ENCODE measurements around the gene LRRC38.
"Not testable (repeated sequence)": the region's sequence is repeated elsewhere in the genome, so short reads cannot be mapped to it uniquely, and the experiment has no call there.

Gene LRRC38, protein sequence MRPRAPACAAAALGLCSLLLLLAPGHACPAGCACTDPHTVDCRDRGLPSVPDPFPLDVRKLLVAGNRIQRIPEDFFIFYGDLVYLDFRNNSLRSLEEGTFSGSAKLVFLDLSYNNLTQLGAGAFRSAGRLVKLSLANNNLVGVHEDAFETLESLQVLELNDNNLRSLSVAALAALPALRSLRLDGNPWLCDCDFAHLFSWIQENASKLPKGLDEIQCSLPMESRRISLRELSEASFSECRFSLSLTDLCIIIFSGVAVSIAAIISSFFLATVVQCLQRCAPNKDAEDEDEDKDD

GRCh38 chr1:13513895-13514546, at the start of gene LRRC38:
TSS of gene LRRC38 (minus strand) at chr1:13514003. CDS start at chr1:13513593, 410 bp downstream.
- CTCF ChIA-PET, result no interaction called here
- H3K4me3 ChIP-seq (ENCODE audit: low read depth, low read length), result no peak within 1 kb of the TSS

GRCh38 chr1:13562981-13563380, 49.2 kb upstream of the LRRC38 start:
- CTCF ChIA-PET, result not testable (repeated sequence)

More at GRCh38 chr1:13513895-13514546, at the start of gene LRRC38:
- DNase-seq (ENCODE audit: low read depth, low spot score), result no peak
- POLR2A ChIA-PET, result no interaction called here
- TF ChIP-seq, protein P1, sequence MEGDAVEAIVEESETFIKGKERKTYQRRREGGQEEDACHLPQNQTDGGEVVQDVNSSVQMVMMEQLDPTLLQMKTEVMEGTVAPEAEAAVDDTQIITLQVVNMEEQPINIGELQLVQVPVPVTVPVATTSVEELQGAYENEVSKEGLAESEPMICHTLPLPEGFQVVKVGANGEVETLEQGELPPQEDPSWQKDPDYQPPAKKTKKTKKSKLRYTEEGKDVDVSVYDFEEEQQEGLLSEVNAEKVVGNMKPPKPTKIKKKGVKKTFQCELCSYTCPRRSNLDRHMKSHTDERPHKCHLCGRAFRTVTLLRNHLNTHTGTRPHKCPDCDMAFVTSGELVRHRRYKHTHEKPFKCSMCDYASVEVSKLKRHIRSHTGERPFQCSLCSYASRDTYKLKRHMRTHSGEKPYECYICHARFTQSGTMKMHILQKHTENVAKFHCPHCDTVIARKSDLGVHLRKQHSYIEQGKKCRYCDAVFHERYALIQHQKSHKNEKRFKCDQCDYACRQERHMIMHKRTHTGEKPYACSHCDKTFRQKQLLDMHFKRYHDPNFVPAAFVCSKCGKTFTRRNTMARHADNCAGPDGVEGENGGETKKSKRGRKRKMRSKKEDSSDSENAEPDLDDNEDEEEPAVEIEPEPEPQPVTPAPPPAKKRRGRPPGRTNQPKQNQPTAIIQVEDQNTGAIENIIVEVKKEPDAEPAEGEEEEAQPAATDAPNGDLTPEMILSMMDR (IDR thresholded peaks at IDR 0.05; ENCODE audit: insufficient read depth, low read length, missing control alignments), result no peak

GRCh38 chr1:13560541-13560940, 46.7 kb upstream of the LRRC38 start:
- POLR2A ChIA-PET, result no interaction called here
- TF ChIP-seq, protein P1 (IDR thresholded peaks at IDR 0.05; ENCODE audit: insufficient read depth, low read length, missing control alignments), result no peak
- DNase-seq (ENCODE audit: low read depth, low spot score), result no peak
- CTCF ChIA-PET, result no interaction called here
- H3K4me3 ChIP-seq (ENCODE audit: low read depth, low read length), result no peak overlapping the region

More at GRCh38 chr1:13562981-13563380, 49.2 kb upstream of the LRRC38 start:
- DNase-seq (ENCODE audit: low read depth, low spot score); POLR2A ChIA-PET; H3K4me3 ChIP-seq (ENCODE audit: low read depth, low read length): not testable (repeated sequence)

GRCh38 chr1:13556224-13556764, 42.5 kb upstream of the LRRC38 start:
- TF ChIP-seq, protein P1 (IDR thresholded peaks at IDR 0.05; ENCODE audit: insufficient read depth, low read length, missing control alignments), result no peak
- no peak for DNase-seq (ENCODE audit: low read depth, low spot score)
- ChIA-PET CTCF (no interaction called here), POLR2A (no interaction called here)
- no peak overlapping the region for H3K4me3 ChIP-seq (ENCODE audit: low read depth, low read length)

DNA sequence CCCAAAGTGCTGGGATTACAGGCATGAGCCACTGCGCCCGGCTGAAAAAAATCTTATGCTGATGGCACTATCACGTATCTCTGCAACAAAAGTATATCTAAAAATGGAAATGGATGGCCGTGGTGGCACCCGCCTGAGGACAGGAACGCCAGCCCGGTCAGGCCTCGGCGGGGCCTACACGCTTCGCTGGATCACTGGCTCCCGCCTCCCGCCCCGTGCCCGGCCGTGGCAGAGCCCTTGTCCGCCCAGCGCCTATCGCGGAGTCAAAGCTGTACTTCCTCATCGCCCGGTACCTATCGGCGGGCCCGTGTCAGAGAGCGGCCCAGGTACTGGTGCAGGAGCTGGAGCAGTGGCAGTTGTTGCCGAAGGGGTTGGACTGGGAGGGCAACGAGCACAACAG, 41.0 kb upstream of the LRRC38 start:
- no peak overlapping the region for H3K4me3 ChIP-seq (ENCODE audit: low read depth, low read length)
- CTCF ChIA-PET, result no interaction called here
- POLR2A ChIA-PET, result no interaction called here

DNA sequence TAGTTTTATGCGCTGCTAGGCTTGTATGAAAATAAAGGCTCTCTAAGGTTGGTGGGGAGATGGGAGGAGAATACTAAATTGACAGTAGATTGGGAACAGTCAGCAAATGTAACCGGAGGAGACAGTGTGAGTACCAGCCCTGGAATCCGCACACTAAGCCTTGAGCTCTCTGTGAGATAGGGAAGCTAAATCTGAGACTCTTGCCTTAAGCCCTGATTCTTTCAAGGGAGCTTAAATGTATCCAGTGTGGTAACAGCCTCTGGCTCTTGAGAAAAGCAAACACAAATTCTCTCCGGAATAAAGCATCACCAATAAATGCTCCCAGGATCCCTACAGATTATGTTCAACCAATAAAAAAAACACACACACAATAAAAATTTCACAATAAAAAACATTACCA, 36.9 kb upstream of the LRRC38 start:
- no peak overlapping the region for H3K4me3 ChIP-seq (ENCODE audit: low read depth, low read length)
- TF ChIP-seq, protein P1 (IDR thresholded peaks at IDR 0.05; ENCODE audit: insufficient read depth, low read length, missing control alignments), result no peak
- ChIA-PET POLR2A (no interaction called here), CTCF (no interaction called here)
- DNase-seq (ENCODE audit: low read depth, low spot score), result no peak

More for the DNA sequence above, 41.0 kb upstream of the LRRC38 start:
- no peak for DNase-seq (ENCODE audit: low read depth, low spot score)
- TF ChIP-seq, protein P1 (IDR thresholded peaks at IDR 0.05; ENCODE audit: insufficient read depth, low read length, missing control alignments), result no peak

All from AG04449 (cell line).